NT2/D1 (cell line): ENCODE data around the gene LRP5.

Source experiments
- SUZ12 ChIP-seq: IDR thresholded peaks from 2 replicates; pipeline ENCODE4 v1.6.1; 2011; ENCODE audit not compliant: insufficient read length, insufficient read depth; ENCODE audit errors: extremely low read depth
- YY1 ChIP-seq: IDR thresholded peaks from 2 replicates; pipeline ENCODE4 v1.6.1; 2011; ENCODE audit not compliant: insufficient read length, insufficient read depth
- ZNF274 ChIP-seq: IDR thresholded peaks from 2 replicates; pipeline ENCODE4 v1.6.1; 2011; ENCODE audit warnings: mild to moderate bottlenecking, low read depth, low read length

DNA sequence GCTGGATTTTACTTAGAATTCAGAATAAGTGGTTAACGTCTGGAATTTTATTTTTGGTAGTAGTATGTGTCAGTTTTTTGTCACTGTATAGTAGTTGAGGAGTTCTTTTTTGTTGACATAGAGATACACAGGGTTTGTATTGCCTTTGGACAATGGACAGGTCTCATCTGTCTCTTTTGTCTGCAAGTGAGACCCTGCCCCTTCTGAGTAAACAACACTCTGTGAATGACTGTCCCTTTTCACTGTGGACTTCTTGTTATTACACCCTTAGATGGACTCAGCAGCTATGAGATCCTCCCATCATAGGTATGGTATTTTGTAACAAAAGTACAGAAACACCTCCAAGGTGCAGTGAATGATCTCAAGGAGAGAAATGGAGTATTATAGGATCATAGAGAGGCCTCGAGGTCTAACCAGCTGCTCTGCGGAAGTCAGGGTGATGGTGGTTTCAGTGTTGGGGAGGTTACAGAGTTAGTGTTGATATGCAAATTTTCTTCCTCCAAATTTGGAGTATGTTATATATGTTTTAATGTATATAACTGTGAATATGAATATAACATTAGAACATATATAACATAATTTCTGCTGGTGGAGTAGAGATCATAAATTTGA is 155.9 kb downstream of the LRP5 start:
- TF ChIP-seq YY1 (no peak), ZNF274 (no peak), SUZ12 (no peak)
